GM13977 (cell line): Measurements from ENCODE around the gene SERPINB12.

ENCODE experiments used
- DNase-seq: peaks from one replicate; pipeline ENCODE4 v3.0.0; 2012; ENCODE audit warnings: low spot score
- in situ Hi-C: fragments of 300-500 bp; cut with MboI; formaldehyde crosslinking; loops from one replicate; pipeline ENCODE4 v1.12.0; 2022; ENCODE audit warnings: low sequenced_read_pairs, low pct_unique_long_range_greater_than_20kb, mixed read lengths, inconsistent platforms; ENCODE audit not compliant: unreplicated experiment
- TF ChIP-seq, protein P1 (sequence below): IDR thresholded peaks from 2 replicates; pipeline ENCODE4 v1.5.1; 2012; ENCODE audit warnings: mild to moderate bottlenecking, control low read depth; ENCODE audit not compliant: insufficient read depth; ENCODE audit errors: extremely low read depth, missing control alignments

The SERPINB12 gene

GRCh38 chr18:63564021-63564420 lies 21.9 kb downstream of the SERPINB12 start:
- TF ChIP-seq, protein P1, sequence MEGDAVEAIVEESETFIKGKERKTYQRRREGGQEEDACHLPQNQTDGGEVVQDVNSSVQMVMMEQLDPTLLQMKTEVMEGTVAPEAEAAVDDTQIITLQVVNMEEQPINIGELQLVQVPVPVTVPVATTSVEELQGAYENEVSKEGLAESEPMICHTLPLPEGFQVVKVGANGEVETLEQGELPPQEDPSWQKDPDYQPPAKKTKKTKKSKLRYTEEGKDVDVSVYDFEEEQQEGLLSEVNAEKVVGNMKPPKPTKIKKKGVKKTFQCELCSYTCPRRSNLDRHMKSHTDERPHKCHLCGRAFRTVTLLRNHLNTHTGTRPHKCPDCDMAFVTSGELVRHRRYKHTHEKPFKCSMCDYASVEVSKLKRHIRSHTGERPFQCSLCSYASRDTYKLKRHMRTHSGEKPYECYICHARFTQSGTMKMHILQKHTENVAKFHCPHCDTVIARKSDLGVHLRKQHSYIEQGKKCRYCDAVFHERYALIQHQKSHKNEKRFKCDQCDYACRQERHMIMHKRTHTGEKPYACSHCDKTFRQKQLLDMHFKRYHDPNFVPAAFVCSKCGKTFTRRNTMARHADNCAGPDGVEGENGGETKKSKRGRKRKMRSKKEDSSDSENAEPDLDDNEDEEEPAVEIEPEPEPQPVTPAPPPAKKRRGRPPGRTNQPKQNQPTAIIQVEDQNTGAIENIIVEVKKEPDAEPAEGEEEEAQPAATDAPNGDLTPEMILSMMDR: no peak
- in situ Hi-C loops: no loop called here
- DNase-seq: no peak

GRCh38 chr18:63564561-63564960 lies 22.4 kb downstream of the SERPINB12 start:
- TF ChIP-seq, protein P1: no peak
- no peak for DNase-seq
- in situ Hi-C loops: no loop called here

GRCh38 chr18:63567276-63567675 lies 25.1 kb downstream of the SERPINB12 start:
- no peak for DNase-seq
- in situ Hi-C loops: no loop called here
- TF ChIP-seq, protein P1: no peak

GRCh38 chr18:63567825-63568224 lies 25.7 kb downstream of the SERPINB12 start:
- TF ChIP-seq, protein P1: no peak
- in situ Hi-C loops: no loop called here
- no peak for DNase-seq

GRCh38 chr18:63570721-63571120 lies 28.6 kb downstream of the SERPINB12 start:
- TF ChIP-seq, protein P1: no peak
- DNase-seq: no peak
- in situ Hi-C loops: loop anchor here (10.0 kb wide), 1 partner anchor 46 kb away; no protein-coding TSS in a partner anchor

GRCh38 chr18:63575681-63576080 lies 33.5 kb downstream of the SERPINB12 start:
- in situ Hi-C loops: loop anchor here (10.0 to 25.0 kb wide), 2 partner anchors 51 to 262 kb away; no protein-coding TSS in a partner anchor
- TF ChIP-seq, protein P1: no peak

DNA sequence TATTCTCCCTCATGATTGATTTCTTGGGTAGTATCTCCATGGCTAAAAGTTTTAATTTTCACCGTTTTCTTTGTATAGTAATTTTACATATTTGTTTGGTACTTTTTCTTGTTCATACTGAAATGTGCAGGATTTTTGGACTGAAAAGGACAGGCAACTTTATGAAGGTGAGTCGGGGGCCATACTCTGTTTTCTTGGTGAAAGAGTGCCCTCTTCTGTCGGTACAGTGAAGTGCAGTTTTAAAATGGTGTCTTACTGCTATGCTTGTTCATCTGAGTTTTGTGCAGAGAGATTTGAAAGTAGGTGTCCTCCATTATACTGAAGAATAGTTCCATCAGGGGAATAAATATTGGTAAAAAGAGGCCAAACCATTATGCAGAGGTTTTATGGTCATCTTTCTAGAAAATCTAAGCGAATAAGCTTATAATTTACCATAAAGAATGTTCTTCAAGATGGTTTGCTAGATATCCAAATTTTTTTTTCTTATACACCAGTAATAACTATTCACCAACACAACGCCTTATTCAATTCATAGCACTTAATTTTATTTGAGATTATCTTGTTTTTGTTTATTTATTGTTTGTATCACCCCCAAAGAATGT lies 36.3 kb downstream of the SERPINB12 start:
- TF ChIP-seq, protein P1: peak; percentile 79
- DNase-seq: peak; percentile 28
- in situ Hi-C loops: loop anchor here (10.0 to 25.0 kb wide), 2 partner anchors 54 to 259 kb away; no protein-coding TSS in a partner anchor

More at GRCh38 chr18:63575681-63576080, 33.5 kb downstream of the SERPINB12 start:
- no peak for DNase-seq
